GM12872 (cell line): ENCODE results near the gene SLC43A2.
A peak's percentile ranks its signal among the peaks of the same experiment; 100 is the strongest.

Experiments
- TF ChIP-seq, protein P1 (sequence below): IDR thresholded peaks from 3 replicates; pipeline ENCODE4 v1.5.1; 2011; ENCODE audit warnings: low read depth, mild to moderate bottlenecking, low read length, moderate library complexity; ENCODE audit not compliant: insufficient read depth

The SLC43A2 gene

DNA sequence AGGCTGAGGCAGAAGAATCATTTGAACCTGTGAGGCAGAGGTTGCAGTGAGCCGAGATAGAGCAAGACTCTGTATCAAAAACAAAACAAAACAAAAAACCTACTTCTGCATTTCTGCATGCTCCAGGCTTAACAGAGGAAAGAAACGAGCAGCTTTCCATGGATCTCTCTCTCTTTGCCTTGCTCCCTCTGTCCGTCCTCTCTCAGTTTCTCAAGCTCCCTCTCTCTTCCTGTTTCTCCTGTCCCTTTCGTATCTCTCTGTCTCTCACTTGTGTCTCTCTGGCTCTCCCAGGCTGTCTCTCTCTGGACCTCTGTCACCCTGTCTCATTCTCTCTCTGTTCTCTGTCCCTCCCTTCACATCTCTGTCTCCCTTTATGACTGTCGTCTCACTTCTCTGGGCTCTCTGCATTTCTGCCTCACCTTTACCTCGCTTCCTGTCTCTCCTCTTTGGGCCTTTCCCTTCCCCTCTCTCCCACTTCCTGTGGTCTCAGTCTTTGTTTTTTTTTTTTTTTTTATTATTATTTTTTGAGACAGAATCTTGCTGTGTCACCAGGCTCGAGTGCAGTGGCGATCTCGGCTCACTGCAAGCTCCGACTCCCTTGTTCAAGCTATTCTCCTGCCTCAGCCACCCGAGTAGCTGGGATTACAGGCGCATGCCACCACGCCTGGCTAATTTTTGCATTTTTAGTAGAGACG lies 62.0 kb downstream of the SLC43A2 start:
- TF ChIP-seq, protein P1, sequence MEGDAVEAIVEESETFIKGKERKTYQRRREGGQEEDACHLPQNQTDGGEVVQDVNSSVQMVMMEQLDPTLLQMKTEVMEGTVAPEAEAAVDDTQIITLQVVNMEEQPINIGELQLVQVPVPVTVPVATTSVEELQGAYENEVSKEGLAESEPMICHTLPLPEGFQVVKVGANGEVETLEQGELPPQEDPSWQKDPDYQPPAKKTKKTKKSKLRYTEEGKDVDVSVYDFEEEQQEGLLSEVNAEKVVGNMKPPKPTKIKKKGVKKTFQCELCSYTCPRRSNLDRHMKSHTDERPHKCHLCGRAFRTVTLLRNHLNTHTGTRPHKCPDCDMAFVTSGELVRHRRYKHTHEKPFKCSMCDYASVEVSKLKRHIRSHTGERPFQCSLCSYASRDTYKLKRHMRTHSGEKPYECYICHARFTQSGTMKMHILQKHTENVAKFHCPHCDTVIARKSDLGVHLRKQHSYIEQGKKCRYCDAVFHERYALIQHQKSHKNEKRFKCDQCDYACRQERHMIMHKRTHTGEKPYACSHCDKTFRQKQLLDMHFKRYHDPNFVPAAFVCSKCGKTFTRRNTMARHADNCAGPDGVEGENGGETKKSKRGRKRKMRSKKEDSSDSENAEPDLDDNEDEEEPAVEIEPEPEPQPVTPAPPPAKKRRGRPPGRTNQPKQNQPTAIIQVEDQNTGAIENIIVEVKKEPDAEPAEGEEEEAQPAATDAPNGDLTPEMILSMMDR: no peak

DNA sequence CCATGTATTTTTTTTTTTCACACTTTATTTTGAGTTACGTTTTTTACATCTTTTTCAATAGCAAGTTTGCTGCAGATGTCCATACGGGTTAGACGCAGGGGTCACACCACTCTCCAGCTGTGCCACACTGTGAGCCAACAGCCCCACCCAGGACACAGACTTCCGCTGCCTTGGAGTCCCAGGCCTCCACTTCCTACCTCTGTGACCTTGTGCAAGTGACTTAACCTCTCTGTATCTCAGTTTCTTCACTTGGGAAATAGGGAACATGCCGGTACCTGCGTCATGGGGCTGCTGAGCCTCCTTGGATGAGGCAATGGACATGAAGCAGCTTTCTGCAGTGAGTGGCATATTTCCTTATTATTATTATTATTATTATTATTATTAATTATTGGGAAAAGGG lies 62.8 kb downstream of the SLC43A2 start:
- TF ChIP-seq, protein P1: no peak

DNA sequence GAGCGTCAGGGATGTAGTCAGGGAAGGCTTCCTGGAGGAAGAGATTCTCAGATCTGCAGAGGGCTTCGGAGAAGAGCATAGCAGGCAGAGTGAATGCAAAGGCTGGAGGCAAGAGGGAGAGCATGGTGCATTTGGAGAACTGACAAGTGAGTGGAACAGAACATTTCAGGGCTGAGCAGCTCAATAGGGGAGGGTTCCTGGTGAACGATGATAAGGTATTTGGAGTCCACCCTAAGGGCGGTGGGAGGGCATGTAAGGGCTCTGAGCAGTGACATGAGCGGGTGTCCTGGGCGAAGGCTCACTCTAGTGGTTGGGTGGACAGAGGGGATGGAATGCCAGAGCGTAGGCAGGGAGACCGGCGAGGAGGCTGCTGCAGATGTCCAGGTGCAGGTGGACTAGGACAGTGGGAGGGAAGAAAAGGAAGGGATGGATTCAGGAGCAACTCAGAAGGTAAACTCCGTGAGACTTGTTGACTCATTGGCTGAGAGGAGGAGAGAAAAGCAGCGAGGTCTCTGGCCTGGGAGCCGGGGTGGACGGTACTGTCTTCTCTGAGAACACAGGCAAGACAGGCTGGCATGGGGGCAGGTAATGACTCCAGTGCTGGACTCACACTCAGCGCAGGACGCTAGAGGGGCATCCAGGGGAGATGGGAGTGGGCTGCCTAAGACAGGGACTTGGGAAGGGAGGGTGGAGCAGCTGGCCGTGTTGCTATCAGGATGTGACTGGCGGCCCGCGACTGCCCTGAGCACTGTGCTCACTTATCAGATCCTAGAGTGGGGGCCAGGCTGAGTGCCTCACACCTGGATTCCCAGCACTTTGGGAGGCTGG lies 64.6 kb downstream of the SLC43A2 start:
- TF ChIP-seq, protein P1: no peak

DNA sequence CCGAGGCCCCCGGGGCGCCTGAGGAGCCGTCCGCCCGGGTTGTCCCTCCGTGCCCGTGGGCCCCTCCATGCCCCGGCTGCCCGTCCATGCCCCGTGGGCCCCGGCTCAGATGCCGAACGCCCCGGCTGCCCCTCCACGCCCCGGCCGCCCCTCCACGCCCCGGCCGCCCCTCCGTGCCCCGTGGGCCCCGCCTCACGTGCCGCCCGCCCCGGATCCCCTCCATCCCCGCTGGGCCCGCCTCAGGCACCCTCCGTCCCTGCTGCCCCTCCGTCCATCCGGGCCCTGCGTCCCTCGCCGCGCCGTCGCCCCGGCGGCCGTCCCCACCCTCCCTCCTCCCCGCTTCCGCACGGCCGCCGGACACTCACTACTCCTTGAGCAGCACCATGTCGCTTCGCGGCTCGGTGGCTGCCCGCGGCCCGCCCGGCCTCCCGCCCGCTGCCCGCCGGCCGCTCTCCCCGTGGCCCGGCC lies 66.4 kb downstream of the SLC43A2 start:
- TF ChIP-seq, protein P1: no peak

DNA sequence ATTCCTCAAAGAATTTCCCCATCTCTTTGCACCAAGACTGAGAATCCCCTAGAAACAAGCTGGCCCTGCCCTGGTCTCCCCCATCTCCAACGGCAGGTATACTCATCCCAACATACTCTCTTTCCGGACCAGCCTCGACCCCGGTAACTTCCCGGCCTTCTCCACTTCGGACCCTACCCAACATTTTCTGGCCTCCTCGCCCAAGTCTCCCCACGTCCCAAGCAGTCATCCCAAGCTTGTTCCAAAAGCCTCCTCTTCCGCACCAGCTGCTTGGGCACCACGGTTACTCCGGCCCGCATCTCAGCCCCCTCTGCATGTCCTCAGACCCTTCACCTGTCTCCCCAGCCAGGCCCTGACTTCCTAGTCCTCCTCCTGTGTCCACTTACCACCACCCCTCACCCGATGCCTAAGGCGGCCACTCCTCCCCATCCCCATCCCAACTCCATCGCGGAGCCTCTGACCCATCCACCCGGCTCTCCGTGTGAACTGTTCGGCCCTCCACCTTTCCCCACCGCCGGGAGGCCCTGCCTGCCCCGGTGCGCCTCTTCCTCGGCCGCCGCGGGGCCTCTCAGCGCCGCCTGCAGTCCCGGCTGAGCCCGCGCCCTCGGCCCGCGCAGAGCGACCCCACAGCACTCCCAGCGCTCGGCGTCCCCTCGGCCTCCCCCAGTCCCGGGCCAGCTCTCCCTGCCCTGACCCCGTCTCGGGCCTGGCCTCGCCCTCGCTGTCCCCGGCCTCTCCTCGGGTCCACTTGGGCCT lies 67.0 kb downstream of the SLC43A2 start:
- TF ChIP-seq, protein P1: peak; percentile 24; the same call in 2 of the 3 replicates

DNA sequence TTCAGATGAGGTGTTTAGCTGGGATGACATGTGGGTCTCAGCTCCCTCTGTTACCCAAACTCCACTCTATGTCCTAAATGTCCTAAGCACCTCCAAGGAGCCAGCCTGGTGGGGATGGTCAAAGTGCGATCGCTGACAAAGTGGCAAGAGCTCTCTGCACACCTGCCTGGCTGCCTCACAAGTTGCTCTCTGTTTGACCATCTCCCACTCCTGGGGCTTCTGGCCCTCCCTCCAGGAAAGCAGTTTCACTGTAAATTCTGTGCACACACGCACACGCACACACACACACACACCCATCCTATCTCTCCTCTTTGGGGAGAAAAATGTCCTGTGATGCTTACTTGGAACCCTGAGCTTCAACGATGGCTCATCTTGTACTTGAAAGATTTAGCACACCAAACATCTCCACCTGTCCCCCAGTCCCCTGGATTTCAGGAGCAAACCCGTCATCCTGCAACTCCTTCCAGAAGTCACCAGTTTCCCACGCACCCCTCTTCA lies 67.7 kb downstream of the SLC43A2 start:
- TF ChIP-seq, protein P1: no peak
